ENCODE data around the gene KCNMA1. TPM values are rescaled to one million over a fixed set of nuclear protein-coding genes. Genes with fewer than 3 reads are reported as not detected.

KCNMA1 gene
- polyA plus RNA-seq, 1 donor from 2014 or later, result 60.8 TPM

DNA sequence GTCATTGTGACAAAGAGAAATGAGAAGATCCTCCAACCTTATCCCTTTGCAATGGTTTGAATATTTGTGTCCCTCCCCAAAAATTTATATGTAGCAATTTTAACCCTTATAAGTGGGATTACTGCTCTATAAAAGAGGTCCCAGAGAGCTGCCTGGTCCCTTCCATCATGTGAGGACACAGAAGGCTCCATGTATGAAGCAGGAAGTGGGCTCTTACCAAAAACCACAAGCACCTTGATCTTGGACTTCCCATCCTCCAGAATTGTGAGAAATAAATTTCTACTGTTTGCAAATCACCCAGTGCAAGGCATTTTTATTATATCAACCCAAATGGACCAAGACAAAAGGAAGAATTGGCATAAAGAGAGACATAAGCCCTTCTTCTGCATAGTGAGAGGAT, 95.7 kb downstream of the KCNMA1 start:
- Histone ChIP-seq H3K4me3 (ENCODE audit: low read length) (no peak overlapping the region), H3K27ac (ENCODE audit: low read length) (no peak overlapping the region), H4K20me1 (ENCODE audit: insufficient read depth) (no peaks in the 10 kb centered on the region), H3K9me3 (ENCODE audit: low read length) (no peaks in the 10 kb centered on the region), H3K9me2 (ENCODE audit: insufficient read depth, low read length) (no peaks in the 10 kb centered on the region), H2AFZ (ENCODE audit: low read depth, low read length) (no peak overlapping the region), H3K4me2 (ENCODE audit: low read length) (no peak overlapping the region), H3K27me3 (ENCODE audit: insufficient read depth, low read depth, low read length) (no peaks in the 10 kb centered on the region), H3K79me2 (replicated peaks; ENCODE audit: insufficient read depth, low read length) (no peaks in the 10 kb centered on the region), H3K36me3 (ENCODE audit: insufficient read depth, low read length) (no peaks in the 10 kb centered on the region), H3K9ac (ENCODE audit: low read length) (no peak overlapping the region), H3F3A (ENCODE audit: insufficient read depth, low read length, poor library complexity, severe bottlenecking) (no peaks in the 10 kb centered on the region)
- no peak for TF ChIP-seq RAD21 (conservative IDR thresholded peaks at IDR 0.05)
- no peak for TF ChIP-seq SMC3 (conservative IDR thresholded peaks at IDR 0.05; ENCODE audit: poor library complexity)
- no peak for TF ChIP-seq TAF1 (IDR thresholded peaks at IDR 0.05; ENCODE audit: low read depth)
- TF ChIP-seq EZH2 (IDR thresholded peaks at IDR 0.05; ENCODE audit: borderline replicate concordance, insufficient read depth, low read length, poor library complexity, severe bottlenecking), result no peak
- no peak for TF ChIP-seq EP300 (conservative IDR thresholded peaks at IDR 0.05; ENCODE audit: poor library complexity, severe bottlenecking)
- TF ChIP-seq MXI1 (conservative IDR thresholded peaks at IDR 0.05; ENCODE audit: poor library complexity, severe bottlenecking), result no peak
- TF ChIP-seq, protein P1, sequence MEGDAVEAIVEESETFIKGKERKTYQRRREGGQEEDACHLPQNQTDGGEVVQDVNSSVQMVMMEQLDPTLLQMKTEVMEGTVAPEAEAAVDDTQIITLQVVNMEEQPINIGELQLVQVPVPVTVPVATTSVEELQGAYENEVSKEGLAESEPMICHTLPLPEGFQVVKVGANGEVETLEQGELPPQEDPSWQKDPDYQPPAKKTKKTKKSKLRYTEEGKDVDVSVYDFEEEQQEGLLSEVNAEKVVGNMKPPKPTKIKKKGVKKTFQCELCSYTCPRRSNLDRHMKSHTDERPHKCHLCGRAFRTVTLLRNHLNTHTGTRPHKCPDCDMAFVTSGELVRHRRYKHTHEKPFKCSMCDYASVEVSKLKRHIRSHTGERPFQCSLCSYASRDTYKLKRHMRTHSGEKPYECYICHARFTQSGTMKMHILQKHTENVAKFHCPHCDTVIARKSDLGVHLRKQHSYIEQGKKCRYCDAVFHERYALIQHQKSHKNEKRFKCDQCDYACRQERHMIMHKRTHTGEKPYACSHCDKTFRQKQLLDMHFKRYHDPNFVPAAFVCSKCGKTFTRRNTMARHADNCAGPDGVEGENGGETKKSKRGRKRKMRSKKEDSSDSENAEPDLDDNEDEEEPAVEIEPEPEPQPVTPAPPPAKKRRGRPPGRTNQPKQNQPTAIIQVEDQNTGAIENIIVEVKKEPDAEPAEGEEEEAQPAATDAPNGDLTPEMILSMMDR (IDR thresholded peaks at IDR 0.05; ENCODE audit: poor library complexity, severe bottlenecking), result no peak
- no peak for TF ChIP-seq POLR2AphosphoS5 (IDR thresholded peaks at IDR 0.05)
- TF ChIP-seq, protein P2, sequence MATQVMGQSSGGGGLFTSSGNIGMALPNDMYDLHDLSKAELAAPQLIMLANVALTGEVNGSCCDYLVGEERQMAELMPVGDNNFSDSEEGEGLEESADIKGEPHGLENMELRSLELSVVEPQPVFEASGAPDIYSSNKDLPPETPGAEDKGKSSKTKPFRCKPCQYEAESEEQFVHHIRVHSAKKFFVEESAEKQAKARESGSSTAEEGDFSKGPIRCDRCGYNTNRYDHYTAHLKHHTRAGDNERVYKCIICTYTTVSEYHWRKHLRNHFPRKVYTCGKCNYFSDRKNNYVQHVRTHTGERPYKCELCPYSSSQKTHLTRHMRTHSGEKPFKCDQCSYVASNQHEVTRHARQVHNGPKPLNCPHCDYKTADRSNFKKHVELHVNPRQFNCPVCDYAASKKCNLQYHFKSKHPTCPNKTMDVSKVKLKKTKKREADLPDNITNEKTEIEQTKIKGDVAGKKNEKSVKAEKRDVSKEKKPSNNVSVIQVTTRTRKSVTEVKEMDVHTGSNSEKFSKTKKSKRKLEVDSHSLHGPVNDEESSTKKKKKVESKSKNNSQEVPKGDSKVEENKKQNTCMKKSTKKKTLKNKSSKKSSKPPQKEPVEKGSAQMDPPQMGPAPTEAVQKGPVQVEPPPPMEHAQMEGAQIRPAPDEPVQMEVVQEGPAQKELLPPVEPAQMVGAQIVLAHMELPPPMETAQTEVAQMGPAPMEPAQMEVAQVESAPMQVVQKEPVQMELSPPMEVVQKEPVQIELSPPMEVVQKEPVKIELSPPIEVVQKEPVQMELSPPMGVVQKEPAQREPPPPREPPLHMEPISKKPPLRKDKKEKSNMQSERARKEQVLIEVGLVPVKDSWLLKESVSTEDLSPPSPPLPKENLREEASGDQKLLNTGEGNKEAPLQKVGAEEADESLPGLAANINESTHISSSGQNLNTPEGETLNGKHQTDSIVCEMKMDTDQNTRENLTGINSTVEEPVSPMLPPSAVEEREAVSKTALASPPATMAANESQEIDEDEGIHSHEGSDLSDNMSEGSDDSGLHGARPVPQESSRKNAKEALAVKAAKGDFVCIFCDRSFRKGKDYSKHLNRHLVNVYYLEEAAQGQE (IDR thresholded peaks at IDR 0.05; ENCODE audit: borderline replicate concordance), result no peak

DNA sequence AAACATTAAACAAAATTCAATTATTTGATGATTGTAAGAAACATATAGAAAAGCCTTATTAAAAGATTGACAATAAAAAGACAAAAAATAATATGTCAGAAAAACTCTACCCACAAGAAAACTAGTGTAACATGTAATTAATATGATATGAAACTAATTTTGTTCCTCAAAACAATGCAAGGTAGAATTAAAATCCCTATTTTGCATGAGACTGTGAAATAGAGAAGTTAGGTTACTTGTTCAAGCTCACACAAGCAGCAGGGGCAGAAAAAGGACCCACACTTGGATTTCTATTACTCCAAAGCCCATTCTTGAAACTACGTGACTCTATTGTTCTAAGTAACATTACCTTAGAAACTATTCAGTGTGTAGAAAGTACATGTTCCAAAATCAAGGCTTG, 96.4 kb downstream of the KCNMA1 start:
- no peaks in the 10 kb centered on the region for H4K20me1 ChIP-seq (ENCODE audit: insufficient read depth)
- TF ChIP-seq POLR2AphosphoS5 (IDR thresholded peaks at IDR 0.05), result no peak
- no peaks in the 10 kb centered on the region for H3K9me3 ChIP-seq (ENCODE audit: low read length)
- no peak overlapping the region for H3K4me2 ChIP-seq (ENCODE audit: low read length)
- H3K4me3 ChIP-seq (ENCODE audit: low read length), result no peak overlapping the region
- no peaks in the 10 kb centered on the region for H3F3A ChIP-seq (ENCODE audit: insufficient read depth, low read length, poor library complexity, severe bottlenecking)
- H3K79me2 ChIP-seq (replicated peaks; ENCODE audit: insufficient read depth, low read length), result no peaks in the 10 kb centered on the region
- no peak overlapping the region for H3K9ac ChIP-seq (ENCODE audit: low read length)
- H3K27me3 ChIP-seq (ENCODE audit: insufficient read depth, low read depth, low read length), result no peaks in the 10 kb centered on the region
- H3K9me2 ChIP-seq (ENCODE audit: insufficient read depth, low read length), result no peaks in the 10 kb centered on the region
- H3K27ac ChIP-seq (ENCODE audit: low read length), result no peak overlapping the region
- no peaks in the 10 kb centered on the region for H3K36me3 ChIP-seq (ENCODE audit: insufficient read depth, low read length)
- H2AFZ ChIP-seq (ENCODE audit: low read depth, low read length), result no peak overlapping the region

All from neural cell (in vitro differentiated cells).